Sigmoid colon (tissue), 7 donors: ENCODE data around the gene DRGX. TPM values are rescaled to one million over a fixed set of nuclear protein-coding genes. Genes with fewer than 3 reads are reported as not detected.

Experiments used
- DNase-seq: peaks from one replicate; pipeline ENCODE4 v3.0.0-alpha.2; 2019
- H3K27ac ChIP-seq, 4 donors: fragments of 200-600 bp; sonication (generic); one replicate each; pipeline ENCODE4 v1.5.1; 2016 to 2019; ENCODE audit warnings: mild to moderate bottlenecking in 1 of 4
- H3K27me3 ChIP-seq, 3 donors: fragments of 200-600 bp; sonication (generic); one replicate each; pipeline ENCODE4 v1.5.1; 2019; ENCODE audit warnings: mild to moderate bottlenecking in 1 of 3
- H3K36me3 ChIP-seq, 4 donors: fragments of 200-600 bp; sonication (generic); one replicate each; pipeline ENCODE4 v1.5.1; 2016 to 2019
- H3K4me1 ChIP-seq, 4 donors: fragments of 200-600 bp; sonication (generic); one replicate each; pipeline ENCODE4 v1.5.1; 2017 to 2019
- H3K4me3 ChIP-seq, 4 donors: fragments of 200-600 bp; sonication (generic); one replicate each; pipeline ENCODE4 v1.5.1; 2017 to 2019; ENCODE audit warnings: mild to moderate bottlenecking in 2 of 4, moderate library complexity in 1 of 4
- H3K9me3 ChIP-seq, 4 donors: fragments of 200-600 bp in 3 of 4; sonication (generic) in 3 of 4; one replicate each; pipeline versions ENCODE4 v1.5.1 to v1.6.1; 2013 to 2019
- CTCF ChIP-seq, 4 experiments: fragments of 450-650 bp in 3 of 4; fragments of 200-600 bp in 1 of 4; IDR thresholded peaks; one replicate each; pipeline ENCODE4 v1.5.1; 2016 to 2019; ENCODE audit warnings: antibody characterized with exemption in 4 of 4, mild to moderate bottlenecking in 3 of 4, moderate library complexity in 2 of 4
- EP300 ChIP-seq, 4 donors: sonication (generic); formaldehyde crosslinking; IDR thresholded peaks; one replicate each; pipeline ENCODE4 v1.6.1; 2017; ENCODE audit warnings: antibody characterized with exemption in 4 of 4
- POLR2A ChIP-seq, 2 donors: fragments of 450-650 bp; IDR thresholded peaks; one replicate each; pipeline ENCODE4 v1.6.1; 2016; ENCODE audit warnings: antibody characterized with exemption in 2 of 2, mild to moderate bottlenecking in 2 of 2, moderate library complexity in 2 of 2
- POLR2AphosphoS5 ChIP-seq, 4 donors: sonication (generic); formaldehyde crosslinking; IDR thresholded peaks; one replicate each; pipeline ENCODE4 v1.6.1; 2017; ENCODE audit warnings: antibody characterized with exemption in 4 of 4
- WGBS, 2 donors: extraction: QIAGEN DNeasy Blood & Tissue Kit; methylation state at CpG; one replicate each; pipeline ENCODE4 v1.1.7; 2013; 5-methylcytosine and 5-hydroxymethylcytosine counted together
- intact Hi-C: fragments of 100-400 bp; cut with DNase I; formaldehyde crosslinking; loops from one replicate; pipeline ENCODE4 v1.15.1; 2023
- polyA plus RNA-seq, 3 donors: library from polyadenylated mRNA; stranded (reverse); fragments of 200-250 nt; gene quantifications; one replicate each; pipeline ENCODE4 v1.2.3, GENCODE V29; 2013
- total RNA-seq, 4 donors: library from RNA; depleted of rRNA; stranded (reverse); fragments of >200 nt; gene quantifications; one replicate each; pipeline ENCODE4 v1.1.0, GENCODE V29; 2016
- donor health status: healthy with polysubstance abuse.
- donor health status: Bipolar disorder and iron deficiency.
- donor health status: healthy.

Gene DRGX
- total RNA-seq (not detected), polyA plus RNA-seq (under 1 TPM in 2 of 3 donors, not detected in 1; 0.23 to 0.42 TPM)

GRCh38 chr10:49395741-49396665 is at the start of gene DRGX:
DRGX (minus strand) TSS chr10:49396089; CDS start chr10:49395440, 649 bp downstream.
- 4 to 9% methylated on average over 63 of the region's 63 CpGs for WGBS, 2 donors
- intact Hi-C loops: no loop called here
- Histone ChIP-seq H3K4me1 (peaks cover 0 to 34% (median 21%) of the 10 kb centered on the region in 4 donors), H3K9me3 (no peaks in the 10 kb centered on the region), H3K27me3 (peaks cover 53 to 96% (median 72%) of the 10 kb centered on the region in 3 donors), H3K36me3 (no peaks in the 10 kb centered on the region), H3K27ac (no peak within 1 kb of the TSS), H3K4me3 (no peak within 1 kb of the TSS)
- no peak for TF ChIP-seq POLR2AphosphoS5 (IDR thresholded peaks at IDR 0.05)
- no peak for TF ChIP-seq CTCF (IDR thresholded peaks at IDR 0.05)
- no peak for TF ChIP-seq EP300 (IDR thresholded peaks at IDR 0.05)
- TF ChIP-seq POLR2A (IDR thresholded peaks at IDR 0.05): no peak
- DNase-seq: no peak

GRCh38 chr10:49444349-49444748 is 48.5 kb upstream of the DRGX start:
- intact Hi-C loops: no loop called here
- DNase-seq: no peak
- no peaks in the 10 kb centered on the region for H3K36me3 ChIP-seq
- no peak overlapping the region for H3K4me3 ChIP-seq
- H3K27ac ChIP-seq: no peak overlapping the region
- peaks cover 0 to 6% (median 0%) of the 10 kb centered on the region in 4 donors for H3K4me1 ChIP-seq
- peaks cover 0 to 12% (median 0%) of the 10 kb centered on the region in 3 donors for H3K27me3 ChIP-seq
- TF ChIP-seq POLR2A (IDR thresholded peaks at IDR 0.05) (no peak), EP300 (IDR thresholded peaks at IDR 0.05) (no peak), CTCF (IDR thresholded peaks at IDR 0.05) (no peak), POLR2AphosphoS5 (IDR thresholded peaks at IDR 0.05) (no peak)
- 91 to 93% methylated on average over 4 of the region's 4 CpGs for WGBS, 2 donors
- H3K9me3 ChIP-seq: no peaks in the 10 kb centered on the region

- WGBS, 2 donors: 55 to 82% methylated on average over 4 of the region's 4 CpGs
- Histone ChIP-seq H3K9me3 (no peaks in the 10 kb centered on the region), H3K4me1 (peaks cover 0 to 6% (median 0%) of the 10 kb centered on the region in 4 donors), H3K27me3 (peaks cover 0 to 12% (median 0%) of the 10 kb centered on the region in 3 donors), H3K4me3 (no peak overlapping the region), H3K36me3 (no peaks in the 10 kb centered on the region), H3K27ac (no peak overlapping the region)
- TF ChIP-seq EP300 (IDR thresholded peaks at IDR 0.05) (no peak), POLR2A (IDR thresholded peaks at IDR 0.05) (no peak), CTCF (IDR thresholded peaks at IDR 0.05) (no peak), POLR2AphosphoS5 (IDR thresholded peaks at IDR 0.05) (no peak)
- no peak for DNase-seq
- intact Hi-C loops: no loop called here
These were observed 47.0 kb upstream of the DRGX start for GRCh38 chr10:49442863-49443262.

GRCh38 chr10:49441488-49442476 is 45.9 kb upstream of the DRGX start:
- intact Hi-C loops: no loop called here
- 64 to 76% methylated on average over 46 of the region's 46 CpGs for WGBS, 2 donors
- H3K27me3 ChIP-seq: peaks cover 0 to 12% (median 0%) of the 10 kb centered on the region in 3 donors

More at GRCh38 chr10:49441488-49442476, 45.9 kb upstream of the DRGX start:
- H3K27ac ChIP-seq: no peak overlapping the region
- H3K9me3 ChIP-seq: no peaks in the 10 kb centered on the region
- H3K4me1 ChIP-seq: peaks cover 0 to 6% (median 0%) of the 10 kb centered on the region in 4 donors
- no peak for DNase-seq
- no peak for TF ChIP-seq EP300 (IDR thresholded peaks at IDR 0.05)
- TF ChIP-seq POLR2A (IDR thresholded peaks at IDR 0.05): no peak
- no peak for TF ChIP-seq CTCF (IDR thresholded peaks at IDR 0.05)
- TF ChIP-seq POLR2AphosphoS5 (IDR thresholded peaks at IDR 0.05): no peak
- H3K4me3 ChIP-seq: no peak overlapping the region
- no peaks in the 10 kb centered on the region for H3K36me3 ChIP-seq
